Activated CD4-positive, alpha-beta T cell treated with anti-CD3 and anti-CD28 coated beads for 4 hours (primary cell): Measurements from ENCODE around the gene CTNNA3.

Source experiments
- DNase-seq, 2 donors: peaks; one replicate each; pipeline ENCODE4 v3.0.0-alpha.2; 2020

CTNNA3 gene

GRCh38 chr10:66246177-66246576, 1449.8 kb downstream of the CTNNA3 start:
- no peak for DNase-seq

- DNase-seq = no peak
These were observed 1451.0 kb downstream of the CTNNA3 start for GRCh38 chr10:66244953-66245352.

DNA sequence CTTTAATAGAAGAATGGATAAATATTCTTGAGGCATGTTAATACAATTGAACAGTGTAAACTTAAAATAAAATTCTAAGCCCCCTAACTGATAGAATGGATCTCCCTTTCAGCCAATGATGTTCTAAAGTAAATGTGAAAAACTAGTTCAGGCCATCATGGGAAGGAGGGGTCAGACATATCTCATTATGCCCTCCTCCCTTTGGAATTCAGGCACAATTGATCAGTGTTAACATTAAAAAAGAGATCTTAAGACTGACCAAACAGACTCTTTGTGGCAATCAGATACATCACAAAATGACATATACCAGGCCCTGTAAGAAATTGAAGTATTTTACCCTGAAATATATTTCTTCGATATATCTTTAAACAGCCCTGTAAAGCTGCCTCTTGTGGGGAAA, 1453.1 kb downstream of the CTNNA3 start:
- DNase-seq = no peak

DNA sequence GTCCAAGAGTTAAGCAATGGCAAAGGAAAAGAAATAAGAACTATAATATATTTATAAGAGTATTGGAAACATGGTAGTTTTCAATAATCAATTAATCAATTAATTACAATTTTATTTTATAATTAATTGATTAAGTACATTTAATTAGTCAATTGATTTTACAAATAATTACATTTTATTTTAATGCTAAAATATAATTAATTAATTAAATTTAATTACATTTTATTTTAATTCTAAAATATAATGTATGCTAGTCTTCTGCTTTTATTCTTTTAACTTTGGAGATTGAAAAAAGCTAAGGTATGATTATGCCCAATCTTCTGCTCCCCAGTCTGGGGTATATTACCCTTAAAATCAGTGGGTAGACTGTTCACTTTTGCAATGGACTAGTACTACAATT, 1456.9 kb downstream of the CTNNA3 start:
- no peak for DNase-seq

- no peak for DNase-seq
These were observed 1457.7 kb downstream of the CTNNA3 start for GRCh38 chr10:66238343-66238742.

GRCh38 chr10:66234872-66235271, 1461.1 kb downstream of the CTNNA3 start:
- no peak for DNase-seq

- no peak for DNase-seq
These were observed 1467.1 kb downstream of the CTNNA3 start for GRCh38 chr10:66228887-66229286.

DNA sequence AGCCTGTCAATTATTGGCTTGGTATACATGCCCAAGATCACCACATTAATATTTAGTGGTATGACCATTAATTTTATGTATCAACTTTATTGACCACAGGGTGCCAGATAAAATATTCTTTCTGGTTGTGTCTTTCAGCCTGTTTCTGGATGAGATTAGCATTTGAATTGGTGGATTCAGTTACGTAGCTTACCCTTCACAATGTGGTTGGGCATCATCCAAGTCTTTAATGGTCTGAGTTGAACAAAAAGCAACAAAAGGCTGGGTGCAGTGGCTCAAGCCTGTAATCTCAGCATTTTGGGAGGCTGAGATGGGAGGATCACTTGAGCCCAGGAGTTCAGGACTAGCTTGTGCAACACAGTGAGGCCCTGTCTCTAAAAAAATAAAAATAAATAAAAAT, 1472.3 kb downstream of the CTNNA3 start:
- no peak for DNase-seq

DNA sequence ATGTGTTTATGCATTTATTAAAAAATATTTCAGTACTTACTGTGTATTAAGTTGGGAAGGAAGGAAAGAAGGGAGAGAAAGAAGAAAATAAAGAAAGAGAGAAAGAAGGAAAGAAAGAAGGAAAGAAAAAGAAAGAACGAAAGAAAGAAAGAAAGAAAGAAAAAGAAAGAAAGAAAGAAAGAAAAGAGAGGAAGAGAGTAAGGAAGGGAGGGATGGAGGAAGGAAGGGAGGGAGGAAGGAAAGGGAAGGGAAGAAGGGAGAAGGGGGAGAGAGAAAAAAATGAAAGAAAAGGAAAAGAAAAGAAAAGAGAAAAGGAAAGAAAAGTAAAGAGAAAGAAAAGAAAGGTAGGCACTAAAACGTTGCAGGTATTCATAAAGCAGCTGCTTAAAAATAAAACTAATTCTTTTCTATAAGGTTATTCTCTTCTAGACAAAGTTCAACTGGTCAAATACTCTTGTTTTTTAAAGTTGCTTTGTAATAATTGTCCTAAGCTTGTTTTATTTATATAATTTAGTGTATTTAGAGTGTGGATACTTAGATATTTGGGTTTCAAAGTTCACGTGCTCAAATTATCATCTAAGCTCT, 1473.4 kb downstream of the CTNNA3 start:
- DNase-seq = no peak

DNA sequence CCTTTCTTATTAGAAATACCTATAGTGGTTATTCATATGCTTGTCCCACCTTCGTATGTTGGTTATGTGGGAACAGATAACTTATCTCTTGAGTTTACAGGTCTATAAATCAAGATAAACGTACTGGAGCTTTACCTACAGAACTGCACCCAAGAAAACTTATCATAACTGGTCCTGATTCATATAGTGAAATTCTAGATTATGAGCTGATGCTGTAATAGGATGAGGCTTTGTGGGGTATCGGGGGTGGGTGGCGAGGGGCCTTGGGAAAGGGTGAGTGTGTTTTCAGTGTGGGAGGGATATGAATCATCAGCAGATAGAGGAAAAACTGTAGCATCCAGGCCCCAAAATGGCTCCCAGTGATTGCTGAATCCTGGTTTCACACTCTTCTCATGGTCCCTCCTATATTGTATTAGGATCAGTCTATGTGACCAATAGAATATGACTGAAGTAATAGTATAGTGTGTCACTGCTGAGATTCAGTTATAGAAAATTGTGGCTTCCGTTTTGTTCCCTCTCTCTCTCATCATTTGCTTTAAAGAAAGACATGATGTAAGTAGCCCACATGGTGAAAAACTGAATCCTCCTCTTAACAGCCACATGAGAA, 1476.9 kb downstream of the CTNNA3 start:
- DNase-seq = no peak

DNA sequence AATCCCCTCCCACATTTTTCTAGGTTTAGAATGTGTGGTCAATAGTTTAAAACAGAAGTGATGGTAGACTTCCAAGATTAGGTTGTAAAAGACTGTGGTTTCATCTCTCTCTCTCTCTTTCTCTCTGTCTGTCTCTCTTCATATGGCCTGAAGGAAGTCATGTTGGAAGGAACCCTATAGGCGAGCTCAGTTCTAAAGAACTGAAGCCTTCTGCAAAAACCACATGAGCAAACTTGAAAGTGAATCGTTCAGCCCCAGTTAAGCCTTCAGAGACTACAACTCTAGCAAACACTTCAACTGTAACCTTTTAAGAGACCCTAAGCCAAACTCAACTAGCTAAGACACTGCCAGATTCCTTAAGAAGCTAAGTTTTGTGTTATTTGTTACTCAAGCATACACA, 1477.7 kb downstream of the CTNNA3 start:
- no peak for DNase-seq

GRCh38 chr10:66215920-66216319, 1480.1 kb downstream of the CTNNA3 start:
- DNase-seq = no peak

GRCh38 chr10:66214721-66215404, 1481.1 kb downstream of the CTNNA3 start:
- no peak for DNase-seq

DNA sequence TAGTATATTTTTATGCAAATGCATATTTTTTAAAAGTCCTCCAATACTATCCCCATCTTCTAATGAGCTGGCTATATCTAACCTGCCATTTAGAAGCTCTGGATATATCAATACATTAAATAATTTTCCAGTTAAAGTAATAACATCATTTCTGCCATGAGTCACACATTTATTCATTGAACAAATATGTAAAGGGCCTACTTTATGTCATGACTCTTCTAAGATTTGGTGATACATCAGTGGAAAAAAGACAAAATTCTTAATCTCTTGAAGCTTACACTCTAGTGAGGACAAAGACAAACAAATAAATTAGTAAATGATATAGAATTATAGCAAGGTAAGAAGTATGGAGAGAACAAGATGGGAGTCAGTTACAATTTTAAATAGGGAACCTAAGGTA, 1487.0 kb downstream of the CTNNA3 start:
- no peak for DNase-seq

- DNase-seq = no peak
These were observed 1491.2 kb downstream of the CTNNA3 start for GRCh38 chr10:66204838-66205237.

DNA sequence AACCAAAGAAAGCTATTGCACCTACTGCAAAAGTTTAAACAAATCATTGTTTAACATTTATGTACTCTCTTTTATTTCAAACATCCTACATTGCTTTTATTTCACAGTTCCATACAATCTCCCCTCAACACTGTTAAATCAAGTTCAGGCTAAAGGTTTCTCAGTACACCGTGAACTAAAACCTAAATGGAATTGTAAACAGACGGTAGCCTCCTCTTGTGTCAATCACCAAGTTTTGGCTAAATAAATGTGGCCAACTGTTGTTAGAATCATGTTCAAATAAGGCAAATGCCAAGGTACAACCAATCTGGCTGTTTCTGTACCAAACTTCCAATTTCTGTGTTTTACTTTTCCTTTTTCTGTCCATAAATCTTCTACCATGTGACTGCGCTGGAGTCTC, 1493.9 kb downstream of the CTNNA3 start:
- DNase-seq = no peak

DNA sequence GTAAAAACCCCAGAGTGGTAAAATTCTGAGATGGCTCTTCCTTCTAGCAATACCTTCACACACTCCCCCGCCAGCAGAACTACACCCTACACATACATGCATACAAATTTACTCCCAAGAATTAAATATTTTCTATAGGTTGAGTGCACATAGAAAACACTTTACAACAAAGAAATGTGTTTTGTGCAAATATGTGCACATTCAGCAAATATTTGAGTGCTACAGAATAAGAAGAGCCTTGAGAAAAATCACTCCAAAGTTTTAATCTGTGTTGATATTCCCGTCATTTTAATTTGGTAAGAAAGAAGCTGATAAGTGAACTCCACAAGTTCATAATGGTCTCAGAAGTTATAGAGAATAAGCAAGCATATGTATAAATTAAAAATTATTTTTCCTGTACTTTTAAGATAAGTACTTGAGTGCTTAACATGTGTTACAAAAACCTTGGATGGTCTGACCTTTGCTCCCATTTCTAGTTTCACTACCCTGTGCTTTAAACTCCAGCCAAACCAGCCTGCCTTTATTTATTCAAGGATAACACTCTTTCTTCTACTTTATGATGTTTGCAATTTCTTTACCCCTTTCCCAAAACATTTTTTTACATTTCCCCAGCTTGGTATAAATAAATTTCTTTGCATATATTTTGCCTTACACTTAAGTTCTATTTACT, 1503.7 kb downstream of the CTNNA3 start:
- DNase-seq = no peak

GRCh38 chr10:66190413-66190812, 1505.6 kb downstream of the CTNNA3 start:
- no peak for DNase-seq

DNA sequence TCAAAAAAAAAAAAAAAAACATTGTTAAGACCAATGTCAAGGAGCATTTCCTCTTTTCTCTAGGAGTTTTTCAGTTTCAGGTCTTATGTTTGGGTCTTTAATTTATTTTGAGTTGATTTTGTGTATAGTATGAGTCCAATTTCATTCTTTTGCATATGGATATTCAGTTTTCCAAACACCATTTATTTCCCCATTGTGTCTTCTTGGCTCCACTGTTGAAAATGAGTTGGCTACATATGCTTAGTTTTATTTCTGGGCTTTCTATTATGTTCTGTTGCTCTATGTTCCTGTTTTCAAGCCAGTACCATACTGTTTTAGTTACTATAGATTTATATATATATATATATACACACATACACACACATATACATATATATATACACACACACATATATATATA, 1506.7 kb downstream of the CTNNA3 start:
- DNase-seq = no peak

- DNase-seq = no peak
These were observed 1508.8 kb downstream of the CTNNA3 start for GRCh38 chr10:66187053-66187733.

DNA sequence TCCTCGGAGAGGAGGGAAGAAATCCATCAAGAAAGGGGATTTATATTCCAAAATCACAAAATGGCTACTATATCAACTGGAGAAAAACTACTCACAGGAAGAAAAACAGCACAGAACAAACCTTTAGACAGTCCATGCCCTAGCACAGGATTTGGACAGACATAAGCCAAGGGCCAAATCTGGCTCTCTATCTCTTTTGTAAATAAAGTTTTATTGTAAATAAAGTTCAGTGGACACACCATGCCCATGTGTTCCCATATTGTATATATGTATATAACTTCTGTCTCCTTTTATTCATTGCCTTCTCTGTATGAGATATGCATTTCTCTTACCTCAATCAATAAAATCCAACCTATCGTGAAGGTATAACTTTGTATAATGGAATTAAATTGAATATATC, 1513.0 kb downstream of the CTNNA3 start:
- no peak for DNase-seq

GRCh38 chr10:66180581-66181318, 1515.2 kb downstream of the CTNNA3 start:
- DNase-seq = peak in 1 of 2 donors; percentile 11

- DNase-seq = no peak
These were observed 1516.0 kb downstream of the CTNNA3 start for GRCh38 chr10:66180021-66180420.
